Amygdala (tissue), 56 donors: ENCODE data around the gene ATXN2L.
"Not testable (repeated sequence)": the region's sequence is repeated elsewhere in the genome, so short reads cannot be mapped to it uniquely, and the experiment has no call there.

ENCODE experiments used
- DNase-seq, 56 donors: peaks; one replicate each; lab custom pipeline; 2025; lab: John Stamatoyannopoulos, UW

Gene ATXN2L

DNA sequence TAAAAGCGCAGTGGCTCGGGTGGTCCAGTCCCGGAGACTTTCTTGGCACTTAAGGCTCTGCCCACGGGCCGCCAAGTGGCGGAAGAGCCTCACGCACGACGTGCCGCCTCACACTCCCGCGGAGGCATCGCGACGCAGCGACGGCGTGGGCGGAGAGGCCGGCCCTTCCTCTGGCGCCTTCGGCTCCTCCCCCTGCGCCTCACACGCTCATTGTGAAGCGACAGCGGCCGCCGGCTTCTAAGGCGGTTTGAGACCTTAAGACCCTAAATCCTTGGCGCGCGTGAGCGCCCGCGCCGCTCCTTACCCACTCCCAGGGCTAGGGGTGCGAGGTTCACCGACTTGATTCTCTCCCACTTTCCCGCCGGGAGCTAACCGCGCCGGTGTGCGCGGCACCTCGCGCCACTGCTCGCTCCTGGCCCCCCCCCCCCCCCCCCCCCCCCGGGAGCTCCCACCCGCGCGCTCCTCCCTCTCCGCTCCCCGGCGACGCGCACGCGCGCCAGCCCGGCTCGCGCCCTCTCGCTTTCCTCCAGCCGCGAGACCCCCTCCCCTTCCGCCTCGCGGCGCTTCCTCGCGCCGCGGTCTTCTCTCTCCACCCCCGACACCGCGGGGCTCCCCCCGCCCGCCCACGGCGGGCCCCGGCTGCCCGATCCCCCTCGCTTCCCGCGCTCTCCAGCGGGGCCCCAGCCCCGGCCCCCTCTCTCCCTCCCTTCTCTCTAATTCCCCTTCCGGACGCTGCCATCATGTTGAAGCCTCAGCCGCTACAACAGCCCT is at the start of gene ATXN2L:
Gene ATXN2L, plus strand, starts transcription at position 480 of the 771 bp plus-strand sequence. Its CDS starts 261 bp downstream, at position 741.
- DNase-seq: peak; percentile 47 to 98 (median 86)

DNA sequence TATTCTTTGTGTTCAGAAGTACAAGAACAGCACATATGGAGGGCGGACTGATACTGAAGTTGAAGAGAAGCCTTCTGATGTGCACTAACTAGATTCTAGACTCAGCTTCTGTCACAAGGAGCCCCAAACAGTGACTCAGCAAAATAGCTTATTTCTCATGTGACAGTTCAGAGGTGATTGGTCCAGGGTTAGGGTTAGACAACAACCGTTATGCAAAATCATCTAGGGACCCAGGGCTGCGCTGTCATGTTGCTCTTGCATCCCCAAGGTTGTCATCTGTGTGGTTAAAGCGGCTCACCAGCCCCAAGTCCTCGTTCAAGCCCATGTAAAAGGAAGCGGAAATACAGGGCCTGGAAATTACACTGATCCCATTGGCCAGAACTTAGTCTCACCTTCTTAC is 41.1 kb upstream of the ATXN2L start:
- not testable (repeated sequence) for DNase-seq

DNA sequence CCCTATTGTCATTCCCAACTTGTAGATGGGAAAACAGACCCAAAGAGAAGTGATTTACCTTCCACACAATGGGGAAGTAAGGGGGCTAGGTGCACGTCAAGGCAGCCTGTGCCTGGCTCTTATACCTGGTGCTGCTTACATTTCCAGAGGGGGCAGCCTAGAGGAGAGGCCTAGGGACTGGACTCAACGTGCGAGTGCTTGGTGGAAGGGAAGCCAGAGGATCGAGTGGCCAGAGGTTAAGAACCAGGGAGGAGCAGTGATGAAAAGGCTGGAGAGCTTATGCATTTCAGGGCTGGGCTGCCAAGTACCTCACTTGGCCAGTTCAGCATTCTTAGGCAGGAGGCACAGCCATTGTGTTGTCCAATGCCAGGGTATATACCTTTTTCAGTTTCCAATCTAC is 40.4 kb upstream of the ATXN2L start:
- not testable (repeated sequence) for DNase-seq

DNA sequence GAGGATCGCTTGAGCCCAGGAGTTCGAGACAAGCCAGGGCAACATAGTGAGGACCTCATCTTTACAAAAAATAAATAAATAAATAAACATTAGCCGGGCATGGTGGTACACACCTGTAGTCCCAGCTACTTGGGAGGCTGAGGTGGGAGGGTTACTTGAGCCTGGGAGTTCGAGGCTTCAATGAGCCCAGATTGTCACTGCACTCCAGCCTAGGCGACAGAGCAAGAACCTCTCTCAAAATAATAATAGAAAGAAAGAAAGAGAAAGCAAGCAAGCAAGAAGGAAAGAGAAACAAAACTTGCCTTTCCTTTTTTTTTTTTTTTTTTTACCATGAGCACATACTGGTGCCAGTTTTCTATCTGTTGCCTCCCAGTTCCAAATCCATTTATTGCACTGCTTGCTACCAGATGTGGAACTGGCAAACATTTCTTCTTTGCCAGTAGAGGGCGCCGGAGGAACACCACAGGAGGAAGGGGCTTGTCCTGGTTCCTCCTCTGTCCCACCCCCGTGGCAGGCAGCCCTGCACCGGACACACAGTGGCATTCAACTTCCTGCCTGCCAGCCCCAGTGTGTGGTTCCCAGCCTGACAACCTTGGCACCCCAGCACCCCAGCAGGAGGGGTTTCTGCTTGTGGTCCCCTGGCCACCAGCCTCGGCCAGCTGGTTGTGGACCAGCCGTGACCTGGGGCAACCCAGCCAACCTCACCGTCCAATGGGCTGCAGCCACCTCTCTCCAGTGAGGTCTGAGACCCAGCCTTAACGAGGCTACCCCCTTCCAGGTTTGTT is 20.4 kb upstream of the ATXN2L start:
- peak in 33 of 56 donors; percentile 0 to 74 (median 22) for DNase-seq

GRCh38 chr16:28807445-28808120 is 15.2 kb upstream of the ATXN2L start:
- DNase-seq: not testable (repeated sequence)

DNA sequence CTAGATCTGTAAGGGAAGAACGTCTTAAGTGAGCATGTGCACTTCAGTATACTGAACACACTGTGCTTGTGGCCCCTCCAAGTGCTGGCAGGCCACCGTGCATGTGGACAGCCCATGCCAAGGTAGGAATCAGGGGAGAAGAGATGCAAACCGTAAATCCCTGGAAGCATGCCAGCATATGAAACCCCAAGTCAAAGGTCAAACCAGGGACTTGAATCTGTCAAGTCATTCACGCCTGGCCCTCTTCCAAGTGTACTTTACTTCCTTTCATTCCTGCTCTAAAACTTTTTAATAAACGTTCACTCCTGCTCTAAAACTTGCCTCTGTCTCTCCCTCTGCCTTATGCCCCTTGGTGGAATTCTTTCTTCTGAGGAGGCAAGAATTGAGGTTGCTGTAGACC is 2.8 kb upstream of the ATXN2L start:
- peak in 1 of 56 donors; percentile 5 for DNase-seq

DNA sequence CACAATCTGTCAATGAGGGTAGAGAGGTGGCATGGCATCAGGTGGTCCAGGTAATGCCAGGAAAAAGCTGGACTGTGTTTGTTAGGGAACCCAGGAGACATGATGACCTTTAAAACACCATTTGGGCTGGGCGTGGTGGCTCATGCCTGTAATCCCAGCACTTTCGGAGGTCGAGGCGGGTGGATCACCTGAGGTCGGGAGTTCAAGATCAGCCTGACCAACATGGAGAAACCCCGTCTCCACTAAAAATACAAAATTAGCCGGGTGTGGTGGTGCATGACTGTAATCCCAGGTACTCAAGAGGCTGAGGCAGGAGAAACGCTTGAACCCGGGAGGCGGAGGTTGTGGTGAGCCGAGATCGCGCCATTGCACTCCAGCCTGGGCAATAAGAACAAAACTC is 2.3 kb upstream of the ATXN2L start:
- not testable (repeated sequence) for DNase-seq

- DNase-seq: no peak
Observed at GRCh38 chr16:28821874-28822519, 802 bp upstream of the ATXN2L start.

DNA sequence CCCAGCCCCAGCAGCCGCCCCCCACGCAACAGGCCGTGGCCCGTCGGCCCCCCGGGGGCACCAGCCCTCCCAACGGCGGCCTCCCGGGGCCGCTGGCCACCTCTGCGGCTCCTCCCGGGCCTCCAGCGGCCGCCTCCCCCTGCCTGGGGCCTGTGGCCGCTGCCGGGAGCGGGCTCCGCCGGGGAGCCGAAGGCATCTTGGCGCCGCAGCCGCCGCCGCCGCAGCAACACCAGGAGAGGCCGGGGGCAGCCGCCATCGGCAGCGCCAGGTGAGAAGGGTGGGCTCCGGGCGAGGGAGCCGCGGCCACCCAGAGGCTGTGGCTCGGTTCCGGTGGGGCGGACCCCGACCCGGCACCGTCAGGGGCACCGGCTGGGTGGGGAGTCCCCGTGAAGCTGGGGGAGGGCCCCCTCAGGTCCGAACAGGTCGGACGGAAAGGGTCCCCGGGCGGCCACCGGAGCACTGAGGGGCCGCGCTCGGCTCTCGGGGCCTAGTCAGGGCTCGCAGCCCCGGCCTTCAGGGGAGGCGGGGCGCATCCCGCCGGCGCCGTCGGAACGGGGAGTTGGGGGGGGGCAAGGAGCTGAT is 583 bp downstream of the ATXN2L start:
- peak in 1 of 56 donors; percentile 42 for DNase-seq

DNA sequence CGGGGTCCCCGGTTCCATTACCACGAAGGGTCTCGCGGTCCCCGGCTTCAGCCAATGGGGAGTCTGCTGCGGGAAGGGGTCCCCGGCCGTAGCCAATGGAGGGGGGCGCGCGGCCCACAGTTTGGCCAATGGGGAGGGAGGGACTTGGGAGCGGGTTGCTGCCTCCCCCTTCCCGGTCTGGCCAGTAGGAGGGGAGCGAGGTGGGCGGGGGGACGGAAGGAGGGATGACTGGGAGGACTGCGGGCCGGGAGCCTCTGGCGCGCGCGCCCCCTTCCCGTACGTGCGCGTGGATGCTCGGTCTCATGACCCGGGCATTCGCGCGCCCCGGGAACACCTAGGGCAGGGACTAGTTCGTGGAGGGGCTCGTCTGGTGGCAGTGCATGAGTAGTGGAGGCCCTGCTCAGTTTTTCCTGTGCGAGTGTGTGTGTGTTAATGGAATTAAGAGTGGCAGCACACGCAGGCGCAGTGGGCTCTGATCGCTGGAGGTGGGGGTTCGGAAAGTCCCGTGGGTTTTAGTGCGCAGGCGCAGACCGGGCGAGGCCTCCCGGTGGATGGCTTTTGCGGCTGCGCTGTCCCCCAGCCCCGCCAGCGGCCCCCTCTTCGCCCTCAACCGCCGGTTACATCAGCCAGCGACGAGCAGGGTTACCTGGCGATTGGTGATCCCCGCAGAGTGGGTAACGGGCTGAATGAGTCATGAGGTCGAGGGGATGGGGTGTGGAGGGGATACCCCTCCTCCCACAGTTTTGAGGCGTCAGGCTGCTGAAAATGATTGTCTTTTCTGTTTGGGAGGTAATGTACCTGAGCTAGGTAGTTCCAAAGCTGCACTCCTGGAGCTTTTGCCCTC is 1.3 kb downstream of the ATXN2L start:
- peak; percentile 43 to 99 (median 93) for DNase-seq

DNA sequence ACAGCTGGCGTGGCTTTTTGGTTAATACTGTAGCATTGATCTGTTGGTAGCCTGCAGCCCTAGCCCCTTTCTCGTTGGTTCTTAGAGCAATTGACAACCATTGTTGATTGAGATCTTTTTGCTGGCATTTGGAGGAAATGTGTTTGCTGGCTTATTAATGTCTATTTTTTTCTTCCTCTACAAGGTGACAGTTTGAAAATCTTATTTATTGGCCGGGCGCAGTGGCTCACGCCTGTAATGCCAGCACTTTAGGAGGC is 1.8 kb downstream of the ATXN2L start:
- no peak for DNase-seq

DNA sequence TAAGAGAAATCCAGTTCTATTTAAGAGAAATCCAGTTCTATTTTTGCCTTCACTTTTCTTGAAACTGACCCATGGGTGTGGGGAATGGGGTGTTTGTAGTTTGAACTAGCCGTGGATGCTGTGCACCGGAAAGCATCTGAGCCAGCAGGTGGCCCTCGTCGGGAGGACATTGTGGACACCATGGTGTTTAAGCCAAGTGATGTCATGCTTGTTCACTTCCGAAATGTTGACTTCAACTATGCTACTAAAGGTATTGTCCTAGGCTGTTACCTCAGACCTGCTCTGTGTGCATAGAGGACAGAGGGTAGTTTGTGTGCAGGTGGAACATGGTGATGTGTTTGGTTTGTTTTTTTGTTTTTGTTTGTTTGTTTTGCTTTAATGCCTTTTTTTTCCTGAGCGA is 3.3 kb downstream of the ATXN2L start:
- DNase-seq: no peak

DNA sequence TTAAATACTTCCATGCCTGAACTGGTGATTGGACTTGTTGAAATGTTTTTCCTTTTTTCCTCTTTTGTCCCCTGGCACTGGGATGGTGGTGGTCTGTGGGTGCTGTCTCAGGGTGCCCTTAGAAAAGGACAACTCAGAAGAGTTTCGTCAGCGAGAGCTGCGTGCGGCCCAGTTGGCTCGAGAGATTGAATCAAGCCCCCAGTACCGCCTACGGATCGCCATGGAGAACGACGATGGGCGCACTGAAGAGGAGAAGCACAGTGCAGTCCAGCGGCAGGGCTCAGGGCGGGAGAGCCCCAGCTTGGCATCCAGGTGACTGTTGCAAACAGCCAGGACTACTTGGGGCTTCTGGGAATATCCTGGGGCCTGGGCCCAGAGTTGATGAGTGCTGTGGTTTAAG is 6.9 kb downstream of the ATXN2L start:
- DNase-seq: no peak

DNA sequence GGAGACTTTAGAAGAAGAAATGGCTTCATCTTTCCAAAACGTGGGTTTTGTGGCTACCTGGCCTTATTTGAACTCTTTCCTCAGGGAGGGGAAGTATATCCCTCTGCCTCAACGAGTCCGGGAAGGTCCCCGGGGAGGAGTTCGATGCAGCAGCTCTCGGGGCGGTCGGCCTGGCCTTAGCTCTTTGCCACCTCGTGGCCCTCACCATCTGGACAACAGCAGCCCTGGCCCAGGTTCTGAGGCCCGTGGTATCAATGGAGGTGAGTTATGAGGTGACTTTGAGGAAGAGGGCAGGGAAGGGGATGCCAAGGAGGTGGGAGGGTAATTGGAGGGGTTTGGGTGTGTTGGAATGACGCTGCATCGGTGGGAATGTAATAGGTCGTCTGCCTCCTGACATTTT is 7.7 kb downstream of the ATXN2L start:
- no peak for DNase-seq

GRCh38 chr16:28834349-28834748 is 11.6 kb downstream of the ATXN2L start:
- DNase-seq: no peak

DNA sequence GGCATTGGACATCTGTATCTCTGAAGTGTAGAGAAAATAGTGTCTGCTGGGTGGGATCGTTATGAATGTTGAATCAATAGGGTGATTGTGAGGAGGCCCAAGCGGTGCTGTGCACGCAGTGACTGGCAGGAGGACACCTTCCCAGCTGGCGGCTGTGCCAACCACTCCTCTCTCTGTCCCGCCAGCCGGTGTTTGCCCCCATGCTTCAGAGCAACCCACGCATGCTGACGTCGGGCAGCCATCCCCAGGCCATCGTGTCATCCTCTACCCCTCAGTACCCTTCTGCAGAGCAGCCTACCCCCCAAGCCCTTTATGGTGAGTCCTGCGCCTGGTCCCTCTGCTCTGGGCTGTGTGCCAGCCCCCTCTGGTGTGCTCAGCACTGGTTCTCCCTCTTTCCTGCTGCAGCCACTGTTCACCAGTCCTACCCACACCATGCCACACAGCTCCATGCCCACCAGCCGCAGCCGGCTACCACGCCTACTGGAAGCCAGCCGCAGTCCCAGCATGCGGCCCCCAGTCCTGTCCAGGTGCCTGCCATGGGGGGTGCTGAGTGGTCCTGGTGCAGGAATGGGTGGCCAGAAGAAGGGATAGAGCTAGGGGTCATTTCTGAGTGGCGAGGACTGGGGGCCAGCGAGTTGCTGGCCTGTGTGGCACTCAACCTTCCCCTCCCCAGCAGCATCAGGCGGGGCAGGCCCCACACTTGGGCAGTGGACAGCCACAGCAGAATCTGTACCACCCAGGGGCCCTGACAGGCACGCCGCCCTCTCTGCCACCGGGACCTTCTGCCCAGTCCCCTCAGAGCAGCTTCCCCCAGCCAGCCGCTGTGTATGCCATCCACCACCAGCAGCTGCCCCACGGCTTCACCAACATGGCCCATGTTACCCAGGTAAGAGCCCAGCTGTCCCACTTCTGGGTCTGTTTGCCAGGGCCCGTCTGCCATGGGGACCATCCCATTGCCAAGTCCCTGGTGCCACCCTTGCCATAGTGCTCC is 12.4 kb downstream of the ATXN2L start:
- DNase-seq: no peak

DNA sequence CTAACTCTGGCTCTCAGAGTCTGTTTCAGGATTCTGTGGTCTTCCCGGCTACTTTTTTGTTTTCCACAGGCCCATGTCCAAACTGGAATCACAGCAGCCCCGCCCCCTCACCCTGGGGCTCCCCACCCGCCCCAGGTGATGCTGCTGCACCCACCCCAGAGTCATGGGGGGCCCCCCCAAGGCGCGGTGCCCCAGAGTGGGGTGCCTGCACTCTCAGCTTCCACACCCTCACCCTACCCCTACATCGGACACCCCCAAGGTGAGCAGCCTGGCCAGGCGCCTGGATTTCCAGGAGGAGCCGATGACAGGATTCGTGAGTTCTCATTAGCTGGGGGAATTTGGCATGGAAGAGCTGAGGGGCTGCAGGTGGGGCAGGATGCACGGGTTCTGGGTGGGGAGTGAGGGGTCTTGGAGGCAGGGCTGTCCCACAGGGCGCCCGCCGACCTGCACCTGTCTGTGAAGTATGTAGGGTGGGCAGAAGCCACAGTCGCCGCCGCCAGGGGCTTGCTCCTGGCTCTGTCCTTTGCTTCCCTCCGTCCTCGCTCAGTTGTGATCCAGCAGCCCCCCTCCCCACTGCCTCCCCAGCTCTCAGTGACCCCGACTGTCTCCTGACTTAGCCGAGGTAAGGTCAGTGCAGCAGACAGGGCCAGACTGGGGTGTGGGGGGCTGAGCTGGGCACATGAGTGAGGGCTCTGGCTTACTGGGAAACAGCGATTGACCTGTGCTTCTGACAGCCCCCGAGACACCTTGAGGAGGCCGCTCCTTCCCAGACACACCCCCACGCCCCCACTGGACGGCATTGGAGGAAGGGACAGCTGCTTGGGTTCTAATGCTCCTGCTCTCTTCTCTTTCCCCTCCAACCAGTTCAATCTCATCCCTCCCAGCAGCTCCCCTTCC is 13.3 kb downstream of the ATXN2L start:
- DNase-seq: no peak

GRCh38 chr16:28836761-28837064 is 13.9 kb downstream of the ATXN2L start:
- DNase-seq: no peak
